WTC11 (cell line): ENCODE measurements around the gene GIGYF2.

Experiments used
- CREB1 ChIP-seq: sonication (generic); formaldehyde crosslinking; IDR thresholded peaks from 2 replicates; pipeline ENCODE4 v1.8.0; 2023; ENCODE audit warnings: mild to moderate bottlenecking, missing genetic modification reagents
- GTF2I ChIP-seq: fragments of 250-450 bp; sonication (Bioruptor Pico); conservative IDR thresholded peaks from 2 replicates; pipeline ENCODE4 v1.4.0; 2021; ENCODE audit warnings: mild to moderate bottlenecking
- JUN ChIP-seq: sonication (generic); formaldehyde crosslinking; IDR thresholded peaks from 2 replicates; pipeline ENCODE4 v1.8.0; 2023; ENCODE audit warnings: mild to moderate bottlenecking, missing genetic modification reagents
- NFE2L1 ChIP-seq: sonication (generic); formaldehyde crosslinking; IDR thresholded peaks from 2 replicates; pipeline ENCODE4 v1.8.1; 2023; ENCODE audit warnings: missing genetic modification reagents
- NR2C2 ChIP-seq: sonication (generic); formaldehyde crosslinking; IDR thresholded peaks from 2 replicates; pipeline ENCODE4 v1.8.0; 2022; ENCODE audit warnings: mild to moderate bottlenecking, missing genetic modification reagents
- SP1 ChIP-seq: sonication (generic); formaldehyde crosslinking; conservative IDR thresholded peaks from 2 replicates; pipeline ENCODE4 v1.8.1; 2022; ENCODE audit warnings: missing genetic modification reagents
- ZBTB43 ChIP-seq: sonication (generic); formaldehyde crosslinking; IDR thresholded peaks from 2 replicates; pipeline ENCODE4 v1.8.1; 2023; ENCODE audit warnings: mild to moderate bottlenecking, missing genetic modification reagents
- TF ChIP-seq, protein P1 (sequence below): fragments of 200-600 bp; IDR thresholded peaks from 2 replicates; pipeline ENCODE4 v1.8.0; 2022; ENCODE audit warnings: antibody characterized with exemption
- TF ChIP-seq, protein P2 (sequence below): sonication (generic); formaldehyde crosslinking; IDR thresholded peaks from 2 replicates; pipeline ENCODE4 v1.8.0; 2022; ENCODE audit warnings: mild to moderate bottlenecking, missing genetic modification reagents
- TF ChIP-seq, protein P3 (sequence below): fragments of 250-450 bp; sonication (Bioruptor Pico); IDR thresholded peaks from 2 replicates; pipeline ENCODE4 v1.9.0; 2021; ENCODE audit warnings: mild to moderate bottlenecking

GRCh38 chr2:232880764-232881351 lies 183.7 kb downstream of the GIGYF2 start:
- TF ChIP-seq, protein P1, sequence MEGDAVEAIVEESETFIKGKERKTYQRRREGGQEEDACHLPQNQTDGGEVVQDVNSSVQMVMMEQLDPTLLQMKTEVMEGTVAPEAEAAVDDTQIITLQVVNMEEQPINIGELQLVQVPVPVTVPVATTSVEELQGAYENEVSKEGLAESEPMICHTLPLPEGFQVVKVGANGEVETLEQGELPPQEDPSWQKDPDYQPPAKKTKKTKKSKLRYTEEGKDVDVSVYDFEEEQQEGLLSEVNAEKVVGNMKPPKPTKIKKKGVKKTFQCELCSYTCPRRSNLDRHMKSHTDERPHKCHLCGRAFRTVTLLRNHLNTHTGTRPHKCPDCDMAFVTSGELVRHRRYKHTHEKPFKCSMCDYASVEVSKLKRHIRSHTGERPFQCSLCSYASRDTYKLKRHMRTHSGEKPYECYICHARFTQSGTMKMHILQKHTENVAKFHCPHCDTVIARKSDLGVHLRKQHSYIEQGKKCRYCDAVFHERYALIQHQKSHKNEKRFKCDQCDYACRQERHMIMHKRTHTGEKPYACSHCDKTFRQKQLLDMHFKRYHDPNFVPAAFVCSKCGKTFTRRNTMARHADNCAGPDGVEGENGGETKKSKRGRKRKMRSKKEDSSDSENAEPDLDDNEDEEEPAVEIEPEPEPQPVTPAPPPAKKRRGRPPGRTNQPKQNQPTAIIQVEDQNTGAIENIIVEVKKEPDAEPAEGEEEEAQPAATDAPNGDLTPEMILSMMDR, result no peak
- TF ChIP-seq GTF2I (CRISPR knock-in tag) (no peak), NFE2L1 (CRISPR knock-in tag) (no peak), JUN (CRISPR knock-in tag) (no peak), NR2C2 (no peak), ZBTB43 (CRISPR knock-in tag) (no peak), SP1 (CRISPR knock-in tag) (no peak), CREB1 (CRISPR knock-in tag) (no peak)
- TF ChIP-seq, protein P2, sequence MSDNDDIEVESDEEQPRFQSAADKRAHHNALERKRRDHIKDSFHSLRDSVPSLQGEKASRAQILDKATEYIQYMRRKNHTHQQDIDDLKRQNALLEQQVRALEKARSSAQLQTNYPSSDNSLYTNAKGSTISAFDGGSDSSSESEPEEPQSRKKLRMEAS (CRISPR knock-in tag), result no peak
- TF ChIP-seq, protein P3, sequence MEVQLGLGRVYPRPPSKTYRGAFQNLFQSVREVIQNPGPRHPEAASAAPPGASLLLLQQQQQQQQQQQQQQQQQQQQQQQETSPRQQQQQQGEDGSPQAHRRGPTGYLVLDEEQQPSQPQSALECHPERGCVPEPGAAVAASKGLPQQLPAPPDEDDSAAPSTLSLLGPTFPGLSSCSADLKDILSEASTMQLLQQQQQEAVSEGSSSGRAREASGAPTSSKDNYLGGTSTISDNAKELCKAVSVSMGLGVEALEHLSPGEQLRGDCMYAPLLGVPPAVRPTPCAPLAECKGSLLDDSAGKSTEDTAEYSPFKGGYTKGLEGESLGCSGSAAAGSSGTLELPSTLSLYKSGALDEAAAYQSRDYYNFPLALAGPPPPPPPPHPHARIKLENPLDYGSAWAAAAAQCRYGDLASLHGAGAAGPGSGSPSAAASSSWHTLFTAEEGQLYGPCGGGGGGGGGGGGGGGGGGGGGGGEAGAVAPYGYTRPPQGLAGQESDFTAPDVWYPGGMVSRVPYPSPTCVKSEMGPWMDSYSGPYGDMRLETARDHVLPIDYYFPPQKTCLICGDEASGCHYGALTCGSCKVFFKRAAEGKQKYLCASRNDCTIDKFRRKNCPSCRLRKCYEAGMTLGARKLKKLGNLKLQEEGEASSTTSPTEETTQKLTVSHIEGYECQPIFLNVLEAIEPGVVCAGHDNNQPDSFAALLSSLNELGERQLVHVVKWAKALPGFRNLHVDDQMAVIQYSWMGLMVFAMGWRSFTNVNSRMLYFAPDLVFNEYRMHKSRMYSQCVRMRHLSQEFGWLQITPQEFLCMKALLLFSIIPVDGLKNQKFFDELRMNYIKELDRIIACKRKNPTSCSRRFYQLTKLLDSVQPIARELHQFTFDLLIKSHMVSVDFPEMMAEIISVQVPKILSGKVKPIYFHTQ (CRISPR knock-in tag), result no peak
